ENCODE data around the gene ART1.

Gene ART1

GRCh38 chr11:3674189-3674588 lies 29.3 kb downstream of the ART1 start:
- ChIA-PET CTCF (interaction anchor here (0.5 to 1.0 kb wide), 2 partner anchors 18 to 50 kb away, joined by 3 to 4 read pairs; no protein-coding TSS in a partner anchor), POLR2A (ENCODE audit: low non-redundant PET) (no interaction called here)
- H3K27ac ChIP-seq: no peak overlapping the region

GRCh38 chr11:3675971-3676370 lies 31.0 kb downstream of the ART1 start:
- TF ChIP-seq CTCF (conservative IDR thresholded peaks at IDR 0.05; ENCODE audit: low read depth): no peak
- POLR2A ChIA-PET (ENCODE audit: low non-redundant PET): no interaction called here
- CTCF ChIA-PET: no interaction called here

More at GRCh38 chr11:3674189-3674588, 29.3 kb downstream of the ART1 start:
- no peak for TF ChIP-seq CTCF (conservative IDR thresholded peaks at IDR 0.05; ENCODE audit: low read depth)
- DNase-seq (ENCODE audit: low spot score): peak; percentile 91

GRCh38 chr11:3679077-3679476 lies 34.1 kb downstream of the ART1 start:
- ChIA-PET POLR2A (ENCODE audit: low non-redundant PET) (interaction anchor here (0.6 kb wide), 1 partner anchor 14 kb away, joined by 3 read pairs; no protein-coding TSS in a partner anchor), CTCF (no interaction called here)
- DNase-seq (ENCODE audit: low spot score): no peak
- TF ChIP-seq CTCF (conservative IDR thresholded peaks at IDR 0.05; ENCODE audit: low read depth): no peak
- no peak overlapping the region for H3K27ac ChIP-seq

More at GRCh38 chr11:3675971-3676370, 31.0 kb downstream of the ART1 start:
- DNase-seq (ENCODE audit: low spot score): no peak
- no peak overlapping the region for H3K27ac ChIP-seq

GRCh38 chr11:3683039-3683438 lies 38.1 kb downstream of the ART1 start:
- CTCF ChIA-PET: no interaction called here
- H3K27ac ChIP-seq: no peak overlapping the region
- TF ChIP-seq CTCF (conservative IDR thresholded peaks at IDR 0.05; ENCODE audit: low read depth): no peak
- POLR2A ChIA-PET (ENCODE audit: low non-redundant PET): no interaction called here
- no peak for DNase-seq (ENCODE audit: low spot score)

GRCh38 chr11:3684129-3684818 lies 39.3 kb downstream of the ART1 start:
- ChIA-PET POLR2A (ENCODE audit: low non-redundant PET) (no interaction called here), CTCF (no interaction called here)
- TF ChIP-seq CTCF (conservative IDR thresholded peaks at IDR 0.05; ENCODE audit: low read depth): no peak
- H3K27ac ChIP-seq: no peak overlapping the region
- no peak for DNase-seq (ENCODE audit: low spot score)

GRCh38 chr11:3684819-3685172 lies 39.9 kb downstream of the ART1 start:
- TF ChIP-seq CTCF (conservative IDR thresholded peaks at IDR 0.05; ENCODE audit: low read depth): no peak
- no peak for DNase-seq (ENCODE audit: low spot score)
- ChIA-PET POLR2A (ENCODE audit: low non-redundant PET) (no interaction called here), CTCF (no interaction called here)
- H3K27ac ChIP-seq: no peak overlapping the region

Measured in RWPE1 (cell line).